H1 (cell line): ENCODE measurements around the gene OR2H1. TPM values are rescaled to one million over a fixed set of nuclear protein-coding genes. Genes with fewer than 3 reads are reported as not detected.

Experiments
- CBX8 ChIP-seq: fragments of 300-800, 300-1000 bp; sonication (generic); IDR thresholded peaks from 2 replicates; pipeline ENCODE4 v1.7.1; 2016; ENCODE audit warnings: low read depth, low read length, borderline replicate concordance
- CHD7 ChIP-seq: fragments of 300-600 bp; sonication (generic); IDR thresholded peaks from 2 replicates; pipeline ENCODE4 v1.7.1; 2012; ENCODE audit warnings: low read length, moderate library complexity, mild to moderate bottlenecking, inconsistent platforms; ENCODE audit not compliant: insufficient replicate concordance
- KDM4A ChIP-seq: IDR thresholded peaks from one replicate; pipeline ENCODE4 v1.7.1; 2012; ENCODE audit warnings: low read depth, mild to moderate bottlenecking, moderate library complexity, low read length, inconsistent platforms; ENCODE audit not compliant: severe bottlenecking
- POLR2AphosphoS5 ChIP-seq: IDR thresholded peaks from 2 replicates; pipeline ENCODE4 v1.6.1; 2011; ENCODE audit warnings: low read depth, low read length
- RBBP5 ChIP-seq: IDR thresholded peaks from 2 replicates; pipeline ENCODE4 v1.7.1; 2012; ENCODE audit warnings: low read depth, mild to moderate bottlenecking, inconsistent platforms, low read length, moderate library complexity, borderline replicate concordance
- TEAD4 ChIP-seq: IDR thresholded peaks from 2 replicates; pipeline ENCODE4 v1.6.1; 2012; ENCODE audit warnings: low read depth, low read length, inconsistent platforms, mixed read lengths
- polyA plus RNA-seq, 7 experiments: library from polyadenylated mRNA; depleted of rRNA in 3 of 7; stranded (reverse) in 5 of 7; unstranded in 2 of 7; fragments of >200 nt in 5 of 7; fragments of 200-250 nt in 2 of 7; gene quantifications; 1 replicate in 5 of 7; 2 replicates in 1 of 7; 4 replicates in 1 of 7; pipeline versions ENCODE4 v1.2.1 to v1.2.3, GENCODE V29; 2011 to 2013; ENCODE audit warnings: missing spikeins in 2 of 7, mixed read lengths in 2 of 7
- total RNA-seq: library from RNA; stranded (reverse); fragmentation: NEBNext Ultra II Directional; extraction: Animal tissue kit (Norgen Biotek cat#: 25700); gene quantifications from 2 replicates; pipeline ENCODE4 v1.2.1, GENCODE V29; 2021

OR2H1 gene
- total and polyA plus RNA-seq, 2 of the 8 experiments (the other 6 are each of a cell fraction or from before 2014, with no cell fraction given) = not detected

GRCh38 chr6:29494131-29494530, 37.2 kb downstream of the OR2H1 start (continued):
- TF ChIP-seq CHD7 (no peak), CBX8 (no peak), RBBP5 (no peak), TEAD4 (no peak), POLR2AphosphoS5 (no peak), KDM4A (no peak)
